HT1080 (cell line): ENCODE results near the gene CTSK. TPM values are rescaled to one million over a fixed set of nuclear protein-coding genes. Genes with fewer than 3 reads are reported as not detected.

Experiments
- DNase-seq: peaks from one replicate; pipeline ENCODE4 v3.0.0-alpha.2; 2015; ENCODE audit warnings: low read depth
- small RNA-seq: library from RNA; depleted of rRNA; stranded (forward); fragments of <200 nt; gene quantifications from one replicate; pipeline ENCODE3, GENCODE V24; 2014
- total RNA-seq: library from RNA; depleted of rRNA; stranded (reverse); fragments of >200 nt; shearing (Covaris generic); gene quantifications from 2 replicates; pipeline ENCODE4 v1.2.3, GENCODE V29; 2014; rRNA removed

The CTSK gene
- total RNA-seq, 1 experiment from 2014 or later, result 0.56 TPM

DNA sequence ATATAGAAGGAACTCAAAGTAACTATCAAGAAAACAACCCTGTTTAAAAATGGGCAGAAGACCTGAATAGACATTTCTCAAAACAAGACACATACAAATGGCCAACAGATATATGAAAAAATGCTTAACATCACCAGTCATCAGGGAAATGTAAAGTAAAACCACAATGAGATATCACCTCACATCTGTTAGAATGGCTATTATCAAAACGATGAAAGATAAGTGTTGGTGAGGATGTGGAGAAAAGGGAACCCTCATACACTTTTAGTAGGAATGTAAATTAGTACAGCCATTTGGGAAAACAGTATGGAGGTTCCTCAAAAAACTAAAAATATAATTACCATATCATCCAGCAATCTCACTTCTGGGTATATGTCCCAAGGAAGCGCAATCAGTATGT, 45.5 kb downstream of the CTSK start:
- no peak for DNase-seq

DNA sequence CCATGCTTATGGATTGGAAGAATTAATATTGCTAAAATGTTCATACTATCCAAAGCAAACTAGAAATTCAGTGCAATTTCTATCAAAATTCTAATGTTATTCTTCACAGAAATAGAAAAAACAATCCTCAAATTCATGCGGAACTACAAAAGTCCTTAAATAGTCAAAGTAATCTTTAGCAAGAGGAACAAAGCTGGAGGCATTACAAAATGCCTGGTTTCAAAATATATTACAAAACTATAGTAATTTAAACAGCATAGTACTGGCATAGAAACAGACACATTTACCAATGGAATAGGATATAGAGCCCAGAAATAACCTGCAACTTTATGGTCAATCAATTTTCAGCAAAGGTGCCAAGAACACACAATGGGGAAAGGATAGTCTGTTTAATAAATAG, 46.3 kb downstream of the CTSK start:
- DNase-seq, result no peak

DNA sequence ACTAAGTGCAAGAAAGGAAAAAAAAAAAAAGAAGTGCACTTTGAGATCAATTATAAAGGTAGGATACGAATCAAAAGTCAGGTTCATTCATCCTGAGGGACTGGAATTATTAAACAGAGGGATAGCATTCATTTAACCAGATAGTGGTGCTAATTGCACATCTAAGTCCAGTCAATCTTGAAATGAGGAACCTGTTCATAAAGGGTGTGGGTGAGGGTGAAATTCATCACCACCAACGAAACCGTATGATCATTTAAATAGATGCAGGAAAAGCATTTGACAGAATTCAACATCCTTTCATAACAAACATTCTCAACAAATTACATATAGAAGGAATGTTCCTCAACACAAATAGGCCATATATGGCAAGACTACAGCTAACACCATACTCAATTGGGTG, 48.0 kb downstream of the CTSK start:
- DNase-seq, result no peak

DNA sequence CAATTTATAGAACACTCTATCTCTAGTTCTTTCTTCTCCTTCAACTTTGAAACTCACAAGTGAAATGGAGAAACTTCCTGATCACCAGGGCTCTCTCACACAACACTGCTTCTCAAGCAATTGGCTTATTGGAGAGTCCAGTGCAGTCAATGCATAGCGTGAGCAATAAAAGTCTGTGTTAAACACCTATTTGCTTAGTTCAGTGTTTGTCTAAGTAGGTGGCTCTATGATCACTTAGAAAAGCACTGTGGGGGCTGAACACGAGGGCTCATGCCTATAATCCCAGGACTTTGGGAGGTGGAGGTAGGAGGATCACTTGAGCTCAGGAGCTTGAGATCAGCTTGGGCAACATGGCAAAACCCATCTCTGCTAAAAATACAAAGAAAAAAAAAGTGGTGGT, 54.6 kb downstream of the CTSK start:
- no peak for DNase-seq

DNA sequence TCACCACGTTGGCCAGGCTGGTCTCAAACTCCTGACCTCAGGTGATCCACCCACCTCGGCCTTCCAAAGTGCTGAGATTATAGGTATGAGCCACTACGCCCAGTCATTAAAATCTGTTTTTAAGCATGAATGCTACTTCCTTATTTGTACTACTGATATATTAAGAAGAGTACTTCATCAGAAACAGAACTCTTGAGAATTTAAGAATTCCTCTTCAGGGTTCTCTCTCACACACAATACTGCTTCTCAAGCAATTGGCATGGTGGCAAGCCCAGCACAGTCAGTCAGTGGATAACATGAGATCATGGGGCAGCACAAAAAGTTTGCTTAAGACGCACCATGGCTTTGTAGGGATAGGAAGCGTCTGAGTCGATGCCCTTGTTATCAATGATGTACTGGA, 56.6 kb downstream of the CTSK start:
- DNase-seq, result no peak

DNA sequence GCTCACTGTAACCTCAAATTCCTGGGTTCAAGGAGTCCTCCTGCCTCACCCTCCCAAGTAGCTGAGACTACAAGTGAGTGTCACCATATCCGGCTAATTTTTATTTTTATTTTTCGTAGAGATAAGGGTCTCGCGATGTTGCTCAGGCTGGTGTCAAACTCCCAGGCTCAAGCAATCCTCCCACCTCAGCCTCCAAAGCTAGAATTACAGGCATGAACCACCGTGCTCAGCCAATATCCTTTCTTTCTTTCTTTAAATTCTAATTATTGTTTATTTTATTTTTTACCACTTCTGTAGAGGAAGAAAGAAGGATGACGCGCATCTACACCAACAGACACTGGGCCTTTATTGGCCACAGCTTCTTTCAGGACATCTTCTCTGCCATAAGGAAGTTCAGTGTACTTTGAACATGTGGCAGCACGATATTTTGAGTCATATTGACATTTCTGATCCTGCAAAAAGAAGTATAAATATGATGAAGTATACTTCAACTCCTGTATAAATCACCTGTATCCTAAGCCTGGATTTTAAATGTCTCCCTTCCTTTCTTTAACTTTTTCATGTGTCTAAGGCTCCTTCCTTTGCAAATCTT, 58.2 kb downstream of the CTSK start:
- DNase-seq, result no peak

DNA sequence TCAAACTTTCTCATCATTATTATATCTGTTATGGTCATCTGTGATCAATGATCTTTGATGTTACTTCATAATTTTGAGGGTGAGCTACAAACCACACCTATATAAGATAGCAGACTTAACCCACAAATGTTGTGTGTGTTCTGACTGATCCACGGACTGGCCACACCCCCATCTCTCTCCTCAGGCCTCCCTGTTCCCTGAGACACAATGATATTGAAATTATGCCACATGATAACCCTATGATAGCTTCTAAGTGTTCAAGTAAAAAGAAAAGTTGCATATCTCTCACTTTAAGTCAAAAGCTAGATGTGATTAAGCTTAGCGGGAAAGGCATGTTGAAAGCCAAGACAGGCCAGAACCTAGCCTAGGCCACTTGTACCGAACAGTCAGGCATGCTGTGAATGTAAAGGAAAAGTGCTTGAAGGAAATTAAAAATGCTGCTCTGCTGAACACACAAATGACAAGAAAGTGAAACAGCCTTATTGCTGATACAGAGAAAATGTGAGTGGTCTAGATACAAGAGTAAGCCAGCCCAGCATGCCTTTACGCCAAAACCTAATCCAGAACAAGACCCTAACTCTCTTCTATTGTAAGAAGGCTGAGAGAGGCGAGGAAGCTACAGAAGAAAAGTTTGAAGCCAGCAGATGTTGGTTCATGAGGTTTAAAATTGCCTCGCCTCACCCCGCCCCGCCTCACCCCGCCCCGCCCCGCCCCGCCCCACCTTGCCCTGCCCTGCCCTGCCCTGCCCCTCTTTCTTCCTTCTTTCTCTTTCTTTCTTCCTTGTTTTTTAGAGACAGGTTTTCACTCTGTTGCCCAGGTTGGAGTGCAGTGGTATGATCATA, 59.0 kb downstream of the CTSK start:
- no peak for DNase-seq

Small RNAs within 50 kb of the gene (small RNA-seq; reads per million reads assigned to genes)
- not detected for gene RNU6-1309P

Other genes starting within 250 kb of the CTSK start
- 237 and 264 TPM in 2 replicates for gene MCL1, start 228.7 kb downstream of the CTSK start, total RNA-seq
- gene ENSA, start 178.6 kb downstream of the CTSK start, total RNA-seq, result 134 and 194 TPM in 2 replicates
- 4.6 and 14.0 TPM in 2 replicates for gene GOLPH3L, start 111.1 kb downstream of the CTSK start, total RNA-seq
- not detected in 2 replicates for gene HORMAD1, start 87.4 kb downstream of the CTSK start, total RNA-seq
- gene CTSS, start 42.5 kb downstream of the CTSK start, total RNA-seq, result 1.2 and 2.6 TPM in 2 replicates
- 10.7 and 12.9 TPM in 2 replicates for gene ARNT, start 68.3 kb upstream of the CTSK start, total RNA-seq
- gene CTXND2, start 78.9 kb upstream of the CTSK start, total RNA-seq, result not detected in 2 replicates
- gene SETDB1, start 118.1 kb upstream of the CTSK start, total RNA-seq, result 24.0 and 25.3 TPM in 2 replicates
- gene CERS2, start 166.6 kb upstream of the CTSK start, total RNA-seq, result 145 and 152 TPM in 2 replicates
- gene ANXA9, start 174.0 kb upstream of the CTSK start, total RNA-seq, result 0.55 and 0.63 TPM in 2 replicates
- gene MINDY1, start 198.6 kb upstream of the CTSK start, total RNA-seq, result 12.5 and 15.4 TPM in 2 replicates
- 6.1 and 11.9 TPM in 2 replicates for gene PRUNE1, start 200.2 kb upstream of the CTSK start, total RNA-seq
- gene BNIPL, start 228.3 kb upstream of the CTSK start, total RNA-seq, result 0.10 TPM in 1 of 2 replicates, not detected in the other
- 2.9 and 5.4 TPM in 2 replicates for gene C1orf56, start 239.5 kb upstream of the CTSK start, total RNA-seq